ENCODE measurements around the gene JUNB. TPM values are rescaled to one million over a fixed set of nuclear protein-coding genes. Genes with fewer than 3 reads are reported as not detected.

Gene JUNB
- polyA plus RNA-seq, 1 donor (not counting 4 experiments of a cell fraction or from before 2014, with no cell fraction given), result 40.8 TPM

- H4K20me1 ChIP-seq (ENCODE audit: control insufficient read depth, extremely low read depth, insufficient read depth, low read length), result no peaks in the 10 kb centered on the region
- TF ChIP-seq EZH2 (IDR thresholded peaks at IDR 0.05; ENCODE audit: low read length) (no peak), CTCF (optimal IDR thresholded peaks at IDR 0.05 in 1 of 3, IDR thresholded peaks at IDR 0.05 in 1 of 3, conservative IDR thresholded peaks at IDR 0.05 in 1 of 3; ENCODE audit: extremely low read depth in 1 of 3, insufficient read depth in 2 of 3, low read length in 3 of 3) (no peak)
- peak overlapping the region; percentile 79 for H3K9ac ChIP-seq (ENCODE audit: control insufficient read depth, extremely low read depth, insufficient read depth, low read length)
- H3K4me2 ChIP-seq (ENCODE audit: control insufficient read depth, extremely low read depth, insufficient read depth, low read depth, low read length), result peak overlapping the region; percentile 93
- H3K27me3 ChIP-seq (ENCODE audit: control insufficient read depth, extremely low read depth, insufficient read depth, low read length), result no peaks in the 10 kb centered on the region
- DNase-seq (ENCODE audit: low read depth, low spot score) (no peak), FAIRE-seq (no peak)
- H3K36me3 ChIP-seq (ENCODE audit: control insufficient read depth in 2 of 2, extremely low read depth in 1 of 2, insufficient read depth in 2 of 2, low read length in 2 of 2), result peaks cover 2 to 5% of the 10 kb centered on the region in 2 experiments
- peak overlapping the region; percentile 57 to 86 (median 76) for H3K4me3 ChIP-seq (ENCODE audit: control insufficient read depth in 2 of 3, extremely low read depth in 1 of 3, insufficient read depth in 2 of 3, low read depth in 1 of 3, low read length in 3 of 3)
- H2AFZ ChIP-seq (ENCODE audit: control insufficient read depth, low read length), result peak overlapping the region; percentile 73
- peak overlapping the region; percentile 85 for H3K27ac ChIP-seq (ENCODE audit: control insufficient read depth, insufficient read depth, low read length)
- H3K9me3 ChIP-seq (ENCODE audit: control insufficient read depth, low read depth, low read length), result no peaks in the 10 kb centered on the region
- H3K4me1 ChIP-seq (ENCODE audit: control insufficient read depth, extremely low read depth, insufficient read depth, low read length), result peaks cover 42% of the 10 kb centered on the region
- dilution Hi-C loops (cut with MboI; ENCODE audit: extremely low pct_ligation_motif_present, low sequenced_read_pairs), result no loop called here
- H3K79me2 ChIP-seq (ENCODE audit: control insufficient read depth, insufficient read depth, low read length), result peaks cover 3% of the 10 kb centered on the region
- H3K9me1 ChIP-seq (ENCODE audit: control insufficient read depth, extremely low read depth, insufficient read depth, low read length), result no peaks in the 10 kb centered on the region
Observed at GRCh38 chr19:12778017-12778904, 13.0 kb upstream of the JUNB start.

GRCh38 chr19:12778905-12779161 is 12.5 kb upstream of the JUNB start:
- DNase-seq (ENCODE audit: low read depth, low spot score), result no peak
- Histone ChIP-seq H3K79me2 (ENCODE audit: control insufficient read depth, insufficient read depth, low read length) (peaks cover 3% of the 10 kb centered on the region), H3K4me1 (ENCODE audit: control insufficient read depth, extremely low read depth, insufficient read depth, low read length) (peaks cover 45% of the 10 kb centered on the region), H3K36me3 (ENCODE audit: control insufficient read depth in 2 of 2, extremely low read depth in 1 of 2, insufficient read depth in 2 of 2, low read length in 2 of 2) (peaks cover 2 to 5% of the 10 kb centered on the region in 2 experiments), H3K9me1 (ENCODE audit: control insufficient read depth, extremely low read depth, insufficient read depth, low read length) (no peaks in the 10 kb centered on the region), H4K20me1 (ENCODE audit: control insufficient read depth, extremely low read depth, insufficient read depth, low read length) (no peaks in the 10 kb centered on the region), H3K9me3 (ENCODE audit: control insufficient read depth, low read depth, low read length) (no peaks in the 10 kb centered on the region), H3K9ac (ENCODE audit: control insufficient read depth, extremely low read depth, insufficient read depth, low read length) (peak overlapping the region; percentile 79), H3K27ac (ENCODE audit: control insufficient read depth, insufficient read depth, low read length) (peak overlapping the region; percentile 85), H2AFZ (ENCODE audit: control insufficient read depth, low read length) (peak overlapping the region; percentile 73), H3K27me3 (ENCODE audit: control insufficient read depth, extremely low read depth, insufficient read depth, low read length) (no peaks in the 10 kb centered on the region), H3K4me3 (ENCODE audit: control insufficient read depth in 2 of 3, extremely low read depth in 1 of 3, insufficient read depth in 2 of 3, low read depth in 1 of 3, low read length in 3 of 3) (peak overlapping the region; percentile 57 to 86 (median 76)), H3K4me2 (ENCODE audit: control insufficient read depth, extremely low read depth, insufficient read depth, low read depth, low read length) (peak overlapping the region; percentile 93)
- TF ChIP-seq CTCF (optimal IDR thresholded peaks at IDR 0.05 in 1 of 3, IDR thresholded peaks at IDR 0.05 in 1 of 3, conservative IDR thresholded peaks at IDR 0.05 in 1 of 3; ENCODE audit: extremely low read depth in 1 of 3, insufficient read depth in 2 of 3, low read length in 3 of 3) (no peak), EZH2 (IDR thresholded peaks at IDR 0.05; ENCODE audit: low read length) (no peak)
- dilution Hi-C loops (cut with MboI; ENCODE audit: extremely low pct_ligation_motif_present, low sequenced_read_pairs), result no loop called here
- FAIRE-seq, result no peak

Data from keratinocyte (primary cell).